Tibial nerve (tissue), 4 donors: ENCODE data around the gene SOX5. TPM values are rescaled to one million over a fixed set of nuclear protein-coding genes. Genes with fewer than 3 reads are reported as not detected.
A peak's percentile ranks its signal among the peaks of the same experiment; 100 is the strongest.

ENCODE experiments used
- DNase-seq, 2 donors: peaks; one replicate each; pipeline ENCODE4 v3.0.0-alpha.2; 2019; ENCODE audit warnings: low spot score in 2 of 2
- H3K27ac ChIP-seq, 4 donors: fragments of 200-600 bp; sonication (generic) in 3 of 4; one replicate each; pipeline ENCODE4 v1.5.1; 2017 to 2019; ENCODE audit warnings: mild to moderate bottlenecking in 1 of 4
- H3K27me3 ChIP-seq, 2 donors: fragments of 200-600 bp; sonication (generic) in 1 of 2; one replicate each; pipeline versions ENCODE4 v1.5.1 to v1.6.0; 2017 to 2019
- H3K36me3 ChIP-seq, 3 donors: fragments of 200-600 bp; sonication (generic); one replicate each; pipeline ENCODE4 v1.5.1; 2018 to 2019
- H3K4me1 ChIP-seq, 4 donors: fragments of 200-600 bp; sonication (generic) in 3 of 4; one replicate each; pipeline ENCODE4 v1.5.1; 2017 to 2019
- H3K4me3 ChIP-seq, 4 donors: fragments of 200-600 bp; sonication (generic) in 3 of 4; one replicate each; pipeline ENCODE4 v1.5.1; 2017 to 2019; ENCODE audit warnings: mild to moderate bottlenecking in 1 of 4, moderate library complexity in 1 of 4
- H3K9me3 ChIP-seq, 4 donors: fragments of 200-600 bp; sonication (generic) in 3 of 4; one replicate each; pipeline ENCODE4 v1.5.1; 2017 to 2019
- CTCF ChIP-seq, 5 experiments: fragments of 200-600 bp in 3 of 5; fragments of 450-650 bp in 2 of 5; sonication (generic) in 3 of 5; IDR thresholded peaks; one replicate each; pipeline ENCODE4 v1.5.1; 2016 to 2019; ENCODE audit warnings: antibody characterized with exemption in 5 of 5, mild to moderate bottlenecking in 3 of 5, moderate library complexity in 2 of 5
- EP300 ChIP-seq, 2 donors: sonication (generic); formaldehyde crosslinking; IDR thresholded peaks; one replicate each; pipeline ENCODE4 v1.6.1; 2017; ENCODE audit warnings: antibody characterized with exemption in 2 of 2, mild to moderate bottlenecking in 1 of 2
- POLR2A ChIP-seq, 2 donors: fragments of 450-650 bp; IDR thresholded peaks; one replicate each; pipeline ENCODE4 v1.6.1; 2017; ENCODE audit warnings: antibody characterized with exemption in 2 of 2, mild to moderate bottlenecking in 2 of 2, moderate library complexity in 2 of 2
- WGBS, 2 donors: methylation state at CpG; one replicate each; pipeline ENCODE4 v1.1.5; 2018; 5-methylcytosine and 5-hydroxymethylcytosine counted together
- total RNA-seq, 4 donors: library from RNA; depleted of rRNA; stranded (reverse); fragments of >200 nt; gene quantifications; one replicate each; pipeline ENCODE4 v1.1.0, GENCODE V29; 2016

The SOX5 gene
- total RNA-seq, 4 donors from 2014 or later: 24.0 to 53.8 (median 38.6) TPM

GRCh38 chr12:23954332-23954731, 4.9 kb upstream of the SOX5 start:
- H3K27me3 ChIP-seq: no peaks in the 10 kb centered on the region
- no peaks in the 10 kb centered on the region for H3K9me3 ChIP-seq
- H3K4me3 ChIP-seq: no peak overlapping the region
- no peak overlapping the region for H3K27ac ChIP-seq
- TF ChIP-seq POLR2A (IDR thresholded peaks at IDR 0.05) (no peak), EP300 (IDR thresholded peaks at IDR 0.05) (no peak)
- DNase-seq: no peak
- H3K36me3 ChIP-seq: no peaks in the 10 kb centered on the region
- H3K4me1 ChIP-seq: peaks cover 0 to 14% (median 2%) of the 10 kb centered on the region in 4 donors

- Histone ChIP-seq H3K9me3 (no peaks in the 10 kb centered on the region), H3K27ac (no peak overlapping the region), H3K4me3 (no peak overlapping the region), H3K4me1 (peaks cover 0 to 14% (median 2%) of the 10 kb centered on the region in 4 donors), H3K36me3 (no peaks in the 10 kb centered on the region), H3K27me3 (no peaks in the 10 kb centered on the region)
- DNase-seq: no peak
- 89 to 90% methylated on average over 3 of the region's 3 CpGs for WGBS, 2 donors
- TF ChIP-seq EP300 (IDR thresholded peaks at IDR 0.05) (no peak), POLR2A (IDR thresholded peaks at IDR 0.05) (no peak), CTCF (IDR thresholded peaks at IDR 0.05) (no peak)
Observed at GRCh38 chr12:23952071-23952470, 2.6 kb upstream of the SOX5 start.

- WGBS, 2 donors: 12 to 14% methylated on average over 11 of the region's 11 CpGs
- Histone ChIP-seq H3K4me3 (peak overlapping the region; percentile 36 to 58 (median 44)), H3K36me3 (no peaks in the 10 kb centered on the region), H3K9me3 (no peaks in the 10 kb centered on the region), H3K27ac (peak overlapping the region in 3 of 4 donors; percentile 28 to 78 (median 46)), H3K4me1 (peaks cover 0 to 14% (median 2%) of the 10 kb centered on the region in 4 donors), H3K27me3 (no peaks in the 10 kb centered on the region)
- peak in 1 of 2 donors; percentile 9 for DNase-seq
- TF ChIP-seq POLR2A (IDR thresholded peaks at IDR 0.05): no peak
- TF ChIP-seq EP300 (IDR thresholded peaks at IDR 0.05): no peak
- no peak for TF ChIP-seq CTCF (IDR thresholded peaks at IDR 0.05)
Observed at GRCh38 chr12:23950775-23951451, 1.4 kb upstream of the SOX5 start.

GRCh38 chr12:23950210-23950774, 822 bp upstream of the SOX5 start:
- TF ChIP-seq POLR2A (IDR thresholded peaks at IDR 0.05) (no peak), EP300 (IDR thresholded peaks at IDR 0.05) (no peak), CTCF (IDR thresholded peaks at IDR 0.05) (peak in 1 of 5 experiments; percentile 16)
- no peaks in the 10 kb centered on the region for H3K36me3 ChIP-seq
- DNase-seq: peak in 1 of 2 donors; percentile 13
- no peaks in the 10 kb centered on the region for H3K27me3 ChIP-seq
- peak overlapping the region; percentile 36 to 58 (median 44) for H3K4me3 ChIP-seq
- peaks cover 0 to 14% (median 2%) of the 10 kb centered on the region in 4 donors for H3K4me1 ChIP-seq
- H3K27ac ChIP-seq: peak overlapping the region in 3 of 4 donors; percentile 28 to 78 (median 46)
- H3K9me3 ChIP-seq: no peaks in the 10 kb centered on the region
- 1% methylated on average over 17 of the region's 17 CpGs for WGBS, 2 donors

GRCh38 chr12:23948291-23948690, 1.2 kb downstream of the SOX5 start:
- DNase-seq: no peak
- Histone ChIP-seq H3K36me3 (no peaks in the 10 kb centered on the region), H3K9me3 (no peaks in the 10 kb centered on the region), H3K27ac (peak overlapping the region in 1 of 4 donors; percentile 78), H3K27me3 (no peaks in the 10 kb centered on the region), H3K4me3 (peak overlapping the region; percentile 36 to 58 (median 44)), H3K4me1 (peaks cover 0 to 19% (median 2%) of the 10 kb centered on the region in 4 donors)
- TF ChIP-seq CTCF (IDR thresholded peaks at IDR 0.05) (no peak), EP300 (IDR thresholded peaks at IDR 0.05) (no peak), POLR2A (IDR thresholded peaks at IDR 0.05) (no peak)
- 43 to 44% methylated on average over 4 of the region's 4 CpGs for WGBS, 2 donors
